PC-9 (cell line): ENCODE data around the gene PIK3CA.

Source experiments
- CTCF ChIP-seq: fragments of 200-600 bp; sonication (generic); conservative IDR thresholded peaks from 2 replicates; pipeline ENCODE4 v1.6.1; 2017; ENCODE audit warnings: mixed run types, antibody characterized with exemption, mild to moderate bottlenecking, moderate library complexity
- EZH2 ChIP-seq: fragments of 200-600 bp; sonication (generic); IDR thresholded peaks from 2 replicates; pipeline ENCODE4 v1.8.0; 2017; ENCODE audit warnings: antibody characterized with exemption, low read depth

- TF ChIP-seq CTCF (no peak), EZH2 (no peak)
Measured at GRCh38 chr3:179189759-179190158, 41.6 kb downstream of the PIK3CA start.
